ENCODE data around the gene RNF214.
"Not testable (repeated sequence)": the region's sequence is repeated elsewhere in the genome, so short reads cannot be mapped to it uniquely, and the experiment has no call there.

DNA sequence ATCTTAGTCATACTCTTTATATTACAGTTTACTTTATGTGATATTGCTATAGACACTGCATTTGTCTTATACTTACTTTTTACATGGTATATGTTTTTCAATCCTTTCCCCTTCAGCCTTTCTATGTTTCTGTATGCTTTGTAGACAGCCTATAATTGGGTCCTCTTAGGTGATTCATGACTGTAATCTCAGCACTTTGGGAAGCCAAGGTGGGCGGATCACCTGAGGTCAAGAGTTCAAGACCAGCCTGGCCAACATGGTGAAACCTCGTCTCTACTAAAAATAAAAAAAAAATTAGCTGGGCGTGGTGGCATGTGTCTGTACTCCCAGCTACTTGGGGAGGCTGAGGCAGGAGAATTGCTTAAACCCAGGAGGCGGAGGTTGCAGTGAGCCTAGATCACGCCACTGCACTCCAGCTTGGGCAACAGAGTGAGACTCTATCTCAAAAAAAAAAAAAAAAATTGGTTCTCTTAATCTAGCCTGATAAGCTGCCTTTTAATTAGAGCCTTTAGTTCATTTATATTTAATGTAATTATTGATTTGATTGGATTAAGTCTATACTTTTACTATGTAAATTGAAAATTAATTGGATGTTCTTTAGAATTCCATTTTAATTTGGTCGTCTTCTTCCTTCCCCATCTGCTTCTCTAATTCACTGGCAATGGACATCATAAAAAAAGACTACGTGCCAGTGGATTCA lies 32.3 kb downstream of the RNF214 start:
- TF ChIP-seq, protein P1, sequence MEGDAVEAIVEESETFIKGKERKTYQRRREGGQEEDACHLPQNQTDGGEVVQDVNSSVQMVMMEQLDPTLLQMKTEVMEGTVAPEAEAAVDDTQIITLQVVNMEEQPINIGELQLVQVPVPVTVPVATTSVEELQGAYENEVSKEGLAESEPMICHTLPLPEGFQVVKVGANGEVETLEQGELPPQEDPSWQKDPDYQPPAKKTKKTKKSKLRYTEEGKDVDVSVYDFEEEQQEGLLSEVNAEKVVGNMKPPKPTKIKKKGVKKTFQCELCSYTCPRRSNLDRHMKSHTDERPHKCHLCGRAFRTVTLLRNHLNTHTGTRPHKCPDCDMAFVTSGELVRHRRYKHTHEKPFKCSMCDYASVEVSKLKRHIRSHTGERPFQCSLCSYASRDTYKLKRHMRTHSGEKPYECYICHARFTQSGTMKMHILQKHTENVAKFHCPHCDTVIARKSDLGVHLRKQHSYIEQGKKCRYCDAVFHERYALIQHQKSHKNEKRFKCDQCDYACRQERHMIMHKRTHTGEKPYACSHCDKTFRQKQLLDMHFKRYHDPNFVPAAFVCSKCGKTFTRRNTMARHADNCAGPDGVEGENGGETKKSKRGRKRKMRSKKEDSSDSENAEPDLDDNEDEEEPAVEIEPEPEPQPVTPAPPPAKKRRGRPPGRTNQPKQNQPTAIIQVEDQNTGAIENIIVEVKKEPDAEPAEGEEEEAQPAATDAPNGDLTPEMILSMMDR (IDR thresholded peaks at IDR 0.05; ENCODE audit: poor library complexity): not testable (repeated sequence)
- not testable (repeated sequence) for TF ChIP-seq EZH2 (IDR thresholded peaks at IDR 0.05; ENCODE audit: borderline replicate concordance)

Measured in hepatocyte (in vitro differentiated cells).